ENCODE results near the gene PIGP.

PIGP gene

DNA sequence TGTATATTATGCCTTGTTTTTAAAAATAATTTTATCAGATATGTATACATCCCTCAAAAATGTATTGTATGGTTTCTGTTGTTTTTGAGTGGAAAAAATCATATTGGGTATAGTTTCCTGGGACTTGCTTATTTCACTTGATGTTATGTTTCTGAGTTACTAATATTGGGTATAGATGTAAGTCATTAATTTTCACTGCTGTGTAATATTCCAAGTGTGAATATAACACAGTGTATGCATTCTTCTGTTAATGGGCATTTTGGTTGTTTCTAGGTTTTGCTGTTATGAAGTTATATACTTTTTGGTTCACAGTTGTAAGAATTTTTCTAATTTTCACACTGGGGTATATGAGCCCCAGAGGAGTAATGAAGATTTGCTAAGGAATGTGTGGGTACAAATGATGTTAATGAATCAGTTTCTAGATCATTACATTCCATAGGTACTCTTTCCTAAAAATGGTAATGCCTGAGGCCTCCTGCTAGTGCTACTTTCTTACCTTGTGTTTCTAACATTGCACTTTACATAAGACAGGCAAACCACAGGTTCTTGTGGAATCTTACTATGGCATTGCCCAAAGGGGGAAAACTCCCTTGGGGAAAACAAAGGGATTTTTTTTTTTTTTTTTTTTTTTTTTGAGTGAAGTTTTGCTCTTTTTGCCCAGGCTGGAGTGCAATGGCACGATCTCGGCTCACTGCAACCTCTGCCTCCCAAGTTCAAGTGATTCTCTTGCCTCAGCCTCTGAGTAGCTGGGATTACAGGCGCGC lies 3.4 kb upstream of the PIGP start:
- H3K27ac ChIP-seq (ENCODE audit: low read depth, low read length, poor library complexity, severe bottlenecking) = no peak overlapping the region
- no peak overlapping the region for H3K9ac ChIP-seq (ENCODE audit: low read length)
- H3K36me3 ChIP-seq (ENCODE audit: insufficient read depth, low read length) = no peaks in the 10 kb centered on the region
- H3K4me2 ChIP-seq (ENCODE audit: low read length) = no peak overlapping the region
- peaks cover 76% of the 10 kb centered on the region for H3K79me2 ChIP-seq (ENCODE audit: insufficient read depth, low read length)
- H3K4me1 ChIP-seq (ENCODE audit: insufficient read depth, low read length, severe bottlenecking) = peaks cover 50% of the 10 kb centered on the region
- H3F3A ChIP-seq (ENCODE audit: insufficient read depth, low read length) = 0 out of 2 replicates have a peak, but pooled peaks cover 6% of the 10 kb centered on the region
- TF ChIP-seq, protein P1, sequence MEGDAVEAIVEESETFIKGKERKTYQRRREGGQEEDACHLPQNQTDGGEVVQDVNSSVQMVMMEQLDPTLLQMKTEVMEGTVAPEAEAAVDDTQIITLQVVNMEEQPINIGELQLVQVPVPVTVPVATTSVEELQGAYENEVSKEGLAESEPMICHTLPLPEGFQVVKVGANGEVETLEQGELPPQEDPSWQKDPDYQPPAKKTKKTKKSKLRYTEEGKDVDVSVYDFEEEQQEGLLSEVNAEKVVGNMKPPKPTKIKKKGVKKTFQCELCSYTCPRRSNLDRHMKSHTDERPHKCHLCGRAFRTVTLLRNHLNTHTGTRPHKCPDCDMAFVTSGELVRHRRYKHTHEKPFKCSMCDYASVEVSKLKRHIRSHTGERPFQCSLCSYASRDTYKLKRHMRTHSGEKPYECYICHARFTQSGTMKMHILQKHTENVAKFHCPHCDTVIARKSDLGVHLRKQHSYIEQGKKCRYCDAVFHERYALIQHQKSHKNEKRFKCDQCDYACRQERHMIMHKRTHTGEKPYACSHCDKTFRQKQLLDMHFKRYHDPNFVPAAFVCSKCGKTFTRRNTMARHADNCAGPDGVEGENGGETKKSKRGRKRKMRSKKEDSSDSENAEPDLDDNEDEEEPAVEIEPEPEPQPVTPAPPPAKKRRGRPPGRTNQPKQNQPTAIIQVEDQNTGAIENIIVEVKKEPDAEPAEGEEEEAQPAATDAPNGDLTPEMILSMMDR (IDR thresholded peaks at IDR 0.05; ENCODE audit: low read length) = no peak
- TF ChIP-seq EZH2 (IDR thresholded peaks at IDR 0.05; ENCODE audit: borderline replicate concordance, low read length) = no peak
- no peaks in the 10 kb centered on the region for H3K9me2 ChIP-seq (ENCODE audit: low read depth, low read length)
- H2AFZ ChIP-seq (ENCODE audit: low read length) = no peak overlapping the region
- no peaks in the 10 kb centered on the region for H3K9me3 ChIP-seq (ENCODE audit: low read length)
- no peak overlapping the region for H3K4me3 ChIP-seq (ENCODE audit: low read depth, low read length, poor library complexity, severe bottlenecking)
- H3K27me3 ChIP-seq (ENCODE audit: insufficient read depth, low read length) = no peaks in the 10 kb centered on the region
- no peaks in the 10 kb centered on the region for H4K20me1 ChIP-seq (ENCODE audit: insufficient read depth, low read length)

- peaks cover 59% of the 10 kb centered on the region for H3K4me1 ChIP-seq (ENCODE audit: insufficient read depth, low read length, severe bottlenecking)
- TF ChIP-seq EZH2 (IDR thresholded peaks at IDR 0.05; ENCODE audit: borderline replicate concordance, low read length) = no peak
- TF ChIP-seq, protein P1 (IDR thresholded peaks at IDR 0.05; ENCODE audit: low read length) = no peak
- H3K36me3 ChIP-seq (ENCODE audit: insufficient read depth, low read length) = no peaks in the 10 kb centered on the region
- no peaks in the 10 kb centered on the region for H3K9me3 ChIP-seq (ENCODE audit: low read length)
- 0 out of 2 replicates have a peak, but pooled peaks cover 6% of the 10 kb centered on the region for H3F3A ChIP-seq (ENCODE audit: insufficient read depth, low read length)
- no peak overlapping the region for H2AFZ ChIP-seq (ENCODE audit: low read length)
- H3K9ac ChIP-seq (ENCODE audit: low read length) = no peak overlapping the region
- H4K20me1 ChIP-seq (ENCODE audit: insufficient read depth, low read length) = no peaks in the 10 kb centered on the region
- no peaks in the 10 kb centered on the region for H3K27me3 ChIP-seq (ENCODE audit: insufficient read depth, low read length)
- H3K27ac ChIP-seq (ENCODE audit: low read depth, low read length, poor library complexity, severe bottlenecking) = no peak overlapping the region
- H3K4me2 ChIP-seq (ENCODE audit: low read length) = peak overlapping the region; percentile 93
- peaks cover 67% of the 10 kb centered on the region for H3K79me2 ChIP-seq (ENCODE audit: insufficient read depth, low read length)
- no peaks in the 10 kb centered on the region for H3K9me2 ChIP-seq (ENCODE audit: low read depth, low read length)
- peak overlapping the region; percentile 87 for H3K4me3 ChIP-seq (ENCODE audit: low read depth, low read length, poor library complexity, severe bottlenecking)
Measured at GRCh38 chr21:37075214-37075770, 2.4 kb upstream of the PIGP start.

DNA sequence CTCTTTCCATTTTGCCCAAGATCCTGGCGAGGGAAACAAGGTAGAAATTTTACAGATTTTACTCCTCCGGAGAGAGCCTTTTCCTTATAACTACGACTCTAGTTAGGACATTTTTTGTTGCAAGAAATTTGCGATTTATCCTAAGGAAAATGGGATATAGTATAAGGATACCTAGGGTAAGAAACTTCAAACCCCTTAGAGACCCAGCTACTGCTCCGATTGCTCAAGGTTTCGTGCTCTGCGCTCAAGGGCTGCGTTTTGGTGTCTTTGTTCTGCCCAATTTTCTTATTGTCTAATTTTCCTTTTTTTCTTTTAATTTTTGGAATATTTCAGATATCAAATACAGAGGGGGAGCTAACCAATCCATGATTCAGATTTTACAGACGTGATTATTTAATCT lies 1.7 kb upstream of the PIGP start:
- peak overlapping the region; percentile 81 for H3K9ac ChIP-seq (ENCODE audit: low read length)
- H3K27me3 ChIP-seq (ENCODE audit: insufficient read depth, low read length) = no peaks in the 10 kb centered on the region
- peaks cover 59% of the 10 kb centered on the region for H3K4me1 ChIP-seq (ENCODE audit: insufficient read depth, low read length, severe bottlenecking)
- H3K27ac ChIP-seq (ENCODE audit: low read depth, low read length, poor library complexity, severe bottlenecking) = peak overlapping the region; percentile 51
- peak overlapping the region; percentile 93 for H3K4me2 ChIP-seq (ENCODE audit: low read length)
- H3F3A ChIP-seq (ENCODE audit: insufficient read depth, low read length) = 0 out of 2 replicates have a peak, but pooled peaks cover 6% of the 10 kb centered on the region
- no peaks in the 10 kb centered on the region for H3K9me2 ChIP-seq (ENCODE audit: low read depth, low read length)
- no peaks in the 10 kb centered on the region for H3K36me3 ChIP-seq (ENCODE audit: insufficient read depth, low read length)
- no peaks in the 10 kb centered on the region for H4K20me1 ChIP-seq (ENCODE audit: insufficient read depth, low read length)
- TF ChIP-seq EZH2 (IDR thresholded peaks at IDR 0.05; ENCODE audit: borderline replicate concordance, low read length) = no peak
- peaks cover 59% of the 10 kb centered on the region for H3K79me2 ChIP-seq (ENCODE audit: insufficient read depth, low read length)
- H2AFZ ChIP-seq (ENCODE audit: low read length) = no peak overlapping the region
- H3K9me3 ChIP-seq (ENCODE audit: low read length) = no peaks in the 10 kb centered on the region
- H3K4me3 ChIP-seq (ENCODE audit: low read depth, low read length, poor library complexity, severe bottlenecking) = peak overlapping the region; percentile 87
